Sigmoid colon (tissue), 7 donors: ENCODE measurements around the gene SERPINB12. TPM values are rescaled to one million over a fixed set of nuclear protein-coding genes. Genes with fewer than 3 reads are reported as not detected.

ENCODE experiments used
- DNase-seq: peaks from one replicate; pipeline ENCODE4 v3.0.0-alpha.2; 2019
- H3K27ac ChIP-seq, 4 donors: fragments of 200-600 bp; sonication (generic); one replicate each; pipeline ENCODE4 v1.5.1; 2016 to 2019; ENCODE audit warnings: mild to moderate bottlenecking in 1 of 4
- H3K27me3 ChIP-seq, 3 donors: fragments of 200-600 bp; sonication (generic); one replicate each; pipeline ENCODE4 v1.5.1; 2019; ENCODE audit warnings: mild to moderate bottlenecking in 1 of 3
- H3K36me3 ChIP-seq, 4 donors: fragments of 200-600 bp; sonication (generic); one replicate each; pipeline ENCODE4 v1.5.1; 2016 to 2019
- H3K4me1 ChIP-seq, 4 donors: fragments of 200-600 bp; sonication (generic); one replicate each; pipeline ENCODE4 v1.5.1; 2017 to 2019
- H3K4me3 ChIP-seq, 4 donors: fragments of 200-600 bp; sonication (generic); one replicate each; pipeline ENCODE4 v1.5.1; 2017 to 2019; ENCODE audit warnings: mild to moderate bottlenecking in 2 of 4, moderate library complexity in 1 of 4
- H3K9me3 ChIP-seq, 4 donors: fragments of 200-600 bp in 3 of 4; sonication (generic) in 3 of 4; one replicate each; pipeline versions ENCODE4 v1.5.1 to v1.6.1; 2013 to 2019
- CTCF ChIP-seq, 4 experiments: fragments of 450-650 bp in 3 of 4; fragments of 200-600 bp in 1 of 4; IDR thresholded peaks; one replicate each; pipeline ENCODE4 v1.5.1; 2016 to 2019; ENCODE audit warnings: antibody characterized with exemption in 4 of 4, mild to moderate bottlenecking in 3 of 4, moderate library complexity in 2 of 4
- EP300 ChIP-seq, 4 donors: sonication (generic); formaldehyde crosslinking; IDR thresholded peaks; one replicate each; pipeline ENCODE4 v1.6.1; 2017; ENCODE audit warnings: antibody characterized with exemption in 4 of 4
- POLR2A ChIP-seq, 2 donors: fragments of 450-650 bp; IDR thresholded peaks; one replicate each; pipeline ENCODE4 v1.6.1; 2016; ENCODE audit warnings: antibody characterized with exemption in 2 of 2, mild to moderate bottlenecking in 2 of 2, moderate library complexity in 2 of 2
- POLR2AphosphoS5 ChIP-seq, 4 donors: sonication (generic); formaldehyde crosslinking; IDR thresholded peaks; one replicate each; pipeline ENCODE4 v1.6.1; 2017; ENCODE audit warnings: antibody characterized with exemption in 4 of 4
- WGBS, 2 donors: extraction: QIAGEN DNeasy Blood & Tissue Kit; methylation state at CpG; one replicate each; pipeline ENCODE4 v1.1.7; 2013; 5-methylcytosine and 5-hydroxymethylcytosine counted together
- intact Hi-C: fragments of 100-400 bp; cut with DNase I; formaldehyde crosslinking; loops from one replicate; pipeline ENCODE4 v1.15.1; 2023
- polyA plus RNA-seq, 3 donors: library from polyadenylated mRNA; stranded (reverse); fragments of 200-250 nt; gene quantifications; one replicate each; pipeline ENCODE4 v1.2.3, GENCODE V29; 2013
- total RNA-seq, 4 donors: library from RNA; depleted of rRNA; stranded (reverse); fragments of >200 nt; gene quantifications; one replicate each; pipeline ENCODE4 v1.1.0, GENCODE V29; 2016
- donor health status: healthy with polysubstance abuse.
- donor health status: Bipolar disorder and iron deficiency.
- donor health status: healthy.

SERPINB12 gene
- total and polyA plus RNA-seq, 7 donors, result not detected

DNA sequence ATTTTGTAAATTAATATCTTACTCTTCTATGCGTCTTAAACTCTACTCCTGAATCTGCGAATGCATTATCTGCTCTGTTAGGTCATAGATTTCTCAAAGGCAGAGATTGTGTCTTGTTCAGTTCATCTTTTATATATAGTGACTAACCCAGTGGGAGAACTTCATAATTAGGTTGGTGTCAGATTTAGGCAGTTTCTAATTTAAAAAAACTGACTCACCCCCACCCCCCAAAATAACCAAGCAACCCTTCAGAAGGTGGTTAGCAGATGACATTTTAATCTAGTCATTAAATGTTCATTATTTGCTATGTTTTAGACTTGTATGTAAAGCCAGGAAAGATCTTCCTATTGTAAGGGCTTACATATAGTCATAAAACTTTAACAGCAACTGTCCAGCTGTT, 10.4 kb downstream of the SERPINB12 start:
- DNase-seq, result no peak
- H3K4me1 ChIP-seq, result peaks cover 0 to 25% (median 19%) of the 10 kb centered on the region in 4 donors
- H3K9me3 ChIP-seq, result no peaks in the 10 kb centered on the region
- H3K27me3 ChIP-seq, result no peaks in the 10 kb centered on the region
- intact Hi-C loops, result no loop called here
- no peaks in the 10 kb centered on the region for H3K36me3 ChIP-seq
- TF ChIP-seq POLR2A (IDR thresholded peaks at IDR 0.05) (no peak), EP300 (IDR thresholded peaks at IDR 0.05) (no peak), CTCF (IDR thresholded peaks at IDR 0.05) (no peak), POLR2AphosphoS5 (IDR thresholded peaks at IDR 0.05) (no peak)
- H3K4me3 ChIP-seq, result no peak overlapping the region
- peak overlapping the region in 2 of 4 donors; percentile 60 to 74 for H3K27ac ChIP-seq
- WGBS, 2 donors, result 94 to 96% methylated on average over 2 of the region's 2 CpGs

- Histone ChIP-seq H3K9me3 (no peaks in the 10 kb centered on the region), H3K36me3 (no peaks in the 10 kb centered on the region), H3K27me3 (no peaks in the 10 kb centered on the region), H3K4me1 (peaks cover 0 to 25% (median 19%) of the 10 kb centered on the region in 4 donors), H3K27ac (peak overlapping the region in 2 of 4 donors; percentile 60 to 74), H3K4me3 (no peak overlapping the region)
- intact Hi-C loops, result no loop called here
- no peak for DNase-seq
- peak in 1 of 4 donors; percentile 10 for TF ChIP-seq EP300 (IDR thresholded peaks at IDR 0.05)
- no peak for TF ChIP-seq POLR2A (IDR thresholded peaks at IDR 0.05)
- TF ChIP-seq POLR2AphosphoS5 (IDR thresholded peaks at IDR 0.05), result peak in 3 of 4 donors; percentile 67 to 75 (median 69)
- WGBS, 2 donors, result 7 to 24% methylated on average over 1 of the region's 1 CpG
Observed at GRCh38 chr18:63553081-63553480, 10.9 kb downstream of the SERPINB12 start.

DNA sequence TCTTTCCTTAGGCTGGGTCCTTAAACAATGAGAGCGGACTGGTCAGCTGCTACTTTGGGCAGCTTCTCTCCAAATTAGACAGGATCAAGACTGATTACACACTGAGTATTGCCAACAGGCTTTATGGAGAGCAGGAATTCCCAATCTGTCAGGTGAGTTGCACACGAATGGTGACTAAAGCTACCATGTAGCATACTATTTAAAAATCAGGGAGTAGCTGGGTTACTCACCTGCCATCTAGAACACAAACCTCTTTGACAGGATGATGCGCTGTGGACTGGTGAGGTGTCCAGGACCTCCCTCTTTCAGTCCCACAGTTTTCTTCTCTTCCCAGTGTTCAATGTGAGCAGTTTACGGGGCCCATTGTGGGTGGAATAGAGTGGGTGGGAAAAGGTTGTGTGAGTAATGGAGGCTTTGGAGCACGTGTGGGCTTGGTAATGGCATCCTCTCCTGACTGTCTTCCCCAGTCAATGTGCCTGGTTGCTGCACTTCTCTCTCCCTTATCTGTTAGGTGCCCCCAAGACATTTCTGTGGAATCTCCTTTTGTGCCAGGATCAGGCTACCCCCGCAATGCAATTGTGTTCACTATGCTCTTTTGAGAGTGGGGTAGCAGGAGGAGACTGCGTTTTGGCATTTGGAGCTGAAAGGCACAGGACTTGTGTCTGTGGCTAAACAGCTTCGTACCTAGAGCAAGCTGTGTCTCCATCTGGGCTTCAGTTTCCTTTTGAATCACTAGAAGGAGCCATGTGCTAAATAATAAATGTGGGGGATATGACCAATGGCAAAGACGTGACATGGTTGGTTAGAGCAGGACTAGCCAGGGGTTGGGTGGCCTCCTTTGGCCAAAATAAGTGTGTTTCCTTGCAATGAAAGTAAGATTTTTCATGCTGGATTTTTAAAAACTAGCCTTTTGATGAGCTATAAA, 17.7 kb downstream of the SERPINB12 start:
- no peaks in the 10 kb centered on the region for H3K36me3 ChIP-seq
- intact Hi-C loops, result no loop called here
- H3K4me3 ChIP-seq, result no peak overlapping the region
- H3K4me1 ChIP-seq, result peaks cover 0 to 19% (median 7%) of the 10 kb centered on the region in 4 donors
- H3K9me3 ChIP-seq, result no peaks in the 10 kb centered on the region
- TF ChIP-seq EP300 (IDR thresholded peaks at IDR 0.05) (no peak), POLR2AphosphoS5 (IDR thresholded peaks at IDR 0.05) (no peak), CTCF (IDR thresholded peaks at IDR 0.05) (no peak), POLR2A (IDR thresholded peaks at IDR 0.05) (no peak)
- WGBS, 2 donors, result 86 to 90% methylated on average over 9 of the region's 9 CpGs
- no peaks in the 10 kb centered on the region for H3K27me3 ChIP-seq
- H3K27ac ChIP-seq, result no peak overlapping the region
- DNase-seq, result no peak

DNA sequence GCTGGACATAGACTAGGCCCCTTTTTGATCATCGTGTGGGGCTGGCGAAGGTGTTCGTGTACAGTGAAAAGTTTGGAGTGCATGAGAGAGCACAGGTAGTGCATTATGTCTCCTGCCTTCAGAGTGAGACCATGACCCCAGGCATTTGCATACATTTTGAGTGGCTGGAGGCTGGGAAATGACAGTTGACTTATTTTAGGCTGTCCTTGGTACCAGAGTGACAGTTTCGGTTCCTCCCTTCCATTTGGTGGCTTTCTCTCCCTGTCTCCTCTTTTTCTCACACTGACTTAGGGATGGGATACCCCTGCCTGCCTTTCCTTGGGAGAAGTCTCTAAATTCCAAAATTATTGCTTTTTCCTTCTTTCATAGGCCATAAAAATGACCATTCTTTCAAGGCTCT, 20.1 kb downstream of the SERPINB12 start:
- no peak for DNase-seq
- H3K27me3 ChIP-seq, result no peaks in the 10 kb centered on the region
- TF ChIP-seq POLR2A (IDR thresholded peaks at IDR 0.05) (no peak), POLR2AphosphoS5 (IDR thresholded peaks at IDR 0.05) (no peak), EP300 (IDR thresholded peaks at IDR 0.05) (no peak), CTCF (IDR thresholded peaks at IDR 0.05) (no peak)
- H3K4me1 ChIP-seq, result peaks cover 0 to 25% (median 11%) of the 10 kb centered on the region in 4 donors
- H3K9me3 ChIP-seq, result no peaks in the 10 kb centered on the region
- H3K36me3 ChIP-seq, result no peaks in the 10 kb centered on the region
- H3K27ac ChIP-seq, result no peak overlapping the region
- intact Hi-C loops, result no loop called here
- 89 to 90% methylated on average over 4 of the region's 4 CpGs for WGBS, 2 donors
- no peak overlapping the region for H3K4me3 ChIP-seq

GRCh38 chr18:63564021-63564420, 21.9 kb downstream of the SERPINB12 start:
- peak in 3 of 4 donors; percentile 52 to 53 (median 52) for TF ChIP-seq POLR2AphosphoS5 (IDR thresholded peaks at IDR 0.05)
- no peak for TF ChIP-seq CTCF (IDR thresholded peaks at IDR 0.05)
- no peaks in the 10 kb centered on the region for H3K36me3 ChIP-seq
- WGBS, 2 donors, result 84 to 87% methylated on average over 4 of the region's 4 CpGs
- H3K9me3 ChIP-seq, result no peaks in the 10 kb centered on the region
- no peak for DNase-seq
- H3K27ac ChIP-seq, result peak overlapping the region in 2 of 4 donors; percentile 12 to 48
- peaks cover 0 to 31% (median 13%) of the 10 kb centered on the region in 4 donors for H3K4me1 ChIP-seq
- H3K27me3 ChIP-seq, result no peaks in the 10 kb centered on the region
- intact Hi-C loops, result no loop called here
- H3K4me3 ChIP-seq, result no peak overlapping the region
